Measurements from ENCODE around the gene SERTAD3. TPM values are rescaled to one million over a fixed set of nuclear protein-coding genes. Genes with fewer than 3 reads are reported as not detected.

Gene SERTAD3
- total and polyA plus RNA-seq, 2 donors (not counting 3 experiments of a cell fraction or from before 2014, with no cell fraction given): 13.3 to 29.9 TPM

Small RNAs within 50 kb of the gene (small RNA-seq; reads per million reads assigned to genes)
- not detected for gene RF00017 (ENCODE audit: insufficient read depth, insufficient read length, low read depth, low replicate concordance)

Other genes starting within 250 kb of the SERTAD3 start
- gene TTC9B, start 226.0 kb downstream of the SERTAD3 start, total RNA-seq: not detected in 2 replicates
- gene TTC9B, start 226.0 kb downstream of the SERTAD3 start, polyA plus RNA-seq: not detected in 2 replicates
- not detected in 2 replicates for gene CCNP, start 217.6 kb downstream of the SERTAD3 start, total RNA-seq
- gene CCNP, start 217.6 kb downstream of the SERTAD3 start, polyA plus RNA-seq: 0.10 TPM in 1 of 2 replicates, not detected in the other
- gene AKT2, start 159.0 kb downstream of the SERTAD3 start, total RNA-seq: 65.2 and 70.1 TPM in 2 replicates
- 69.8 and 88.6 TPM in 2 replicates for gene AKT2, start 159.0 kb downstream of the SERTAD3 start, polyA plus RNA-seq
- 16.4 and 17.3 TPM in 2 replicates for gene C19orf47, start 95.9 kb downstream of the SERTAD3 start, total RNA-seq
- 27.0 and 29.2 TPM in 2 replicates for gene C19orf47, start 95.9 kb downstream of the SERTAD3 start, polyA plus RNA-seq
- 166 and 172 TPM in 2 replicates for gene PLD3, start 95.6 kb downstream of the SERTAD3 start, total RNA-seq
- gene PLD3, start 95.6 kb downstream of the SERTAD3 start, polyA plus RNA-seq: 479 and 620 TPM in 2 replicates
- not detected in 2 replicates for gene HIPK4, start 54.2 kb downstream of the SERTAD3 start, total RNA-seq
- 0.12 and 0.19 TPM in 2 replicates for gene HIPK4, start 54.2 kb downstream of the SERTAD3 start, polyA plus RNA-seq
- gene PRX, start 31.0 kb downstream of the SERTAD3 start, total RNA-seq: 1.3 and 1.7 TPM in 2 replicates
- gene PRX, start 31.0 kb downstream of the SERTAD3 start, polyA plus RNA-seq: 0.43 and 0.80 TPM in 2 replicates
- gene SERTAD1, start 18.3 kb downstream of the SERTAD3 start, total RNA-seq: 8.8 and 10.0 TPM in 2 replicates
- gene SERTAD1, start 18.3 kb downstream of the SERTAD3 start, polyA plus RNA-seq: 15.3 and 16.9 TPM in 2 replicates
- gene BLVRB, start 21.4 kb upstream of the SERTAD3 start, total RNA-seq: 30.8 and 35.8 TPM in 2 replicates
- gene BLVRB, start 21.4 kb upstream of the SERTAD3 start, polyA plus RNA-seq: 113 and 175 TPM in 2 replicates
- not detected in 2 replicates for gene SPTBN4, start 22.7 kb upstream of the SERTAD3 start, total RNA-seq
- 0.03 and 0.33 TPM in 2 replicates for gene SPTBN4, start 22.7 kb upstream of the SERTAD3 start, polyA plus RNA-seq
- 100 and 106 TPM in 2 replicates for gene SHKBP1, start 132.5 kb upstream of the SERTAD3 start, total RNA-seq
- 113 and 171 TPM in 2 replicates for gene SHKBP1, start 132.5 kb upstream of the SERTAD3 start, polyA plus RNA-seq
- 38.0 and 67.4 TPM in 2 replicates for gene LTBP4, start 157.0 kb upstream of the SERTAD3 start, total RNA-seq
- gene LTBP4, start 157.0 kb upstream of the SERTAD3 start, polyA plus RNA-seq: 25.9 and 31.4 TPM in 2 replicates
- gene NUMBL, start 246.3 kb upstream of the SERTAD3 start, total RNA-seq: 46.7 and 47.4 TPM in 2 replicates
- gene NUMBL, start 246.3 kb upstream of the SERTAD3 start, polyA plus RNA-seq: 21.5 and 31.5 TPM in 2 replicates

Measured in endothelial cell of umbilical vein (primary cell).